NCI-H2107 treated with DMSO at 0.1 percent for 48 hours (cell line): Measurements from ENCODE around the gene NTSR2.
A peak's percentile ranks its signal among the peaks of the same experiment; 100 is the strongest.
"Not testable (repeated sequence)": the region's sequence is repeated elsewhere in the genome, so short reads cannot be mapped to it uniquely, and the experiment has no call there.

Experiments used
- DNase-seq: peaks from one replicate; lab custom pipeline; 2025; ENCODE audit not compliant: unreplicated experiment; lab: John Stamatoyannopoulos, UW

The NTSR2 gene

DNA sequence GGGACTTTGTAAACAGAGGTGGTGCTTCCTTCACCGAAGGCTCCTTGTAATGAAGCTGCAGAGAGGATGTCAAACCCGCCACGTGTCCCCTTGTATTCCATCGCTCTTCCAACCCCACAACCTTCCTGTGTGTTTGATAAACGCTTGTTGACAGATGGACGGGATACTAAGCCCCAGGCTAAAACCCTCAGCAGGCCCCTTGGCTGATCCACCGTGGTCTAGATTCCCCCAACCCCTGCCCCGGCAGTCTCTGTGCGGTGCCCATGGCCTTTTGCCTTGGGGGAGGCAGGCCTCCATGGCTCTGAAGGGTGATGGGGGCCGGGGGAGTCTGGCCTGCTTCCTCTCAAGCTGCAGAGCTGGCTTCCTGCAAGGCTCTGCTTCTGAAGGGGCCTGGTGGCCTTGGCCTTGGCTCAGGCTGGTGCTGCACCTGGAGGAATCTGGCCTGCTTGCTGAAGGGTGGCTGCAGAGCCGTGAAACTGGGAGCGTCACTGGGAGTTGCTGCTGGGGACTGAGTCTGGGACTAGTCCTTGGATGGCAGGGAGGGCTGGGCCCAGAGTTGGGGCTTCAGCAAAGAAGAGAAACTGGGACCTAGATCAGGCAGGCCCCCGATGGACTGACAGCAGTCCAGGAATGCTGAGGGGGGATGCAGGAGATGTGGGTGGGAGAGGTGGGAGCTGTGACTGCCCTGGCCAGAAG lies 9.6 kb upstream of the NTSR2 start:
- DNase-seq, result no peak

DNA sequence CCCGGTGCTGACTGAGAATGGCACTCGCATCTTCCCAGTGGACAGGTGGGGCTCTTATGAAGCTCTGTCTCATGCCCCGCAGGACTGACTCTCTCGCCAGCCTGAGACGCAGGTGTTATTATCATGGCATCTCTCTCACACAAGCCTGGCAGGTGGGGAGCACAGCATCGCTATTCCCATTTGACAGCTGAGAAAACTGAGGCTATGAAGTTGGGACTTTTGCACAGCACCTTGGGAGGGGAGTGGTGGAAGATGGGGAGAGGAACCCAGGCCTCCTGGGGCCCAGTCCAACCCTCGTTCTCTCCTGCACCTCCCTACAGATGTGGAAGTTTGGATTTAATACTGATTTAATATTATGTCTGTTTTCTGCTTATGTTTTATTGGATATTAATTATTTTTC lies 9.0 kb upstream of the NTSR2 start:
- no peak for DNase-seq

DNA sequence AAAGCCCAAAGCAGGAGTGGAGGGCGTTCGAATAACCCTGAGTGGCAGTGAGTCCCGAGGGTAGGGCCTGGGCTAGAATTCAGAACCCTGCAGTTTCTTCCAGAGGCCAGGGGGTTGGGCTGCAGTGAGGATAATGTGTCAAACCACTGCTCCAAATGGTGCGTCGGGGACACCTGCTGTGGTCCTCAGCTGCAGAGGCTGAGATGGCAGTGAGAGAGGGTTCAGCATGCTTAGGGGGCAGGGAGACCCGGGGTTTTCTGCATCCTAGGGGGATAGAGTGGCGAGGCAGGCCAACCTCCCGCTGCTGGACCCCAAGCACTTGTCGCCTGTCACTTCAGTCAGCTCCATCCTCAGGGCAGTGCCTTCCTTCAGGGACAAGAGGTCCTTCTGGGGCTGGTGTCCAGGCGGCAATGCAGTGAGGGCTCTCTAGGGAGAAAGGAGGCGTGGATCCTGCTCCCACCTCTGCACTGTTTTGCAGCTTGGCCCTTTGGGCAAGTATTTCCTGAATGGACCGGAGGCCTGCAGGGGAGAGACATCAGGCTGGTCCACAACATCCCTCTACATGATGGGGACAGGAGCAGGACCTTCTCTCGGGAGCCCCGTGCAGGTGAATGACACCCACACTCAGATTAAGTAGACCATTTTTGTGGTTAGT lies 8.4 kb upstream of the NTSR2 start:
- peak; percentile 54 for DNase-seq

DNA sequence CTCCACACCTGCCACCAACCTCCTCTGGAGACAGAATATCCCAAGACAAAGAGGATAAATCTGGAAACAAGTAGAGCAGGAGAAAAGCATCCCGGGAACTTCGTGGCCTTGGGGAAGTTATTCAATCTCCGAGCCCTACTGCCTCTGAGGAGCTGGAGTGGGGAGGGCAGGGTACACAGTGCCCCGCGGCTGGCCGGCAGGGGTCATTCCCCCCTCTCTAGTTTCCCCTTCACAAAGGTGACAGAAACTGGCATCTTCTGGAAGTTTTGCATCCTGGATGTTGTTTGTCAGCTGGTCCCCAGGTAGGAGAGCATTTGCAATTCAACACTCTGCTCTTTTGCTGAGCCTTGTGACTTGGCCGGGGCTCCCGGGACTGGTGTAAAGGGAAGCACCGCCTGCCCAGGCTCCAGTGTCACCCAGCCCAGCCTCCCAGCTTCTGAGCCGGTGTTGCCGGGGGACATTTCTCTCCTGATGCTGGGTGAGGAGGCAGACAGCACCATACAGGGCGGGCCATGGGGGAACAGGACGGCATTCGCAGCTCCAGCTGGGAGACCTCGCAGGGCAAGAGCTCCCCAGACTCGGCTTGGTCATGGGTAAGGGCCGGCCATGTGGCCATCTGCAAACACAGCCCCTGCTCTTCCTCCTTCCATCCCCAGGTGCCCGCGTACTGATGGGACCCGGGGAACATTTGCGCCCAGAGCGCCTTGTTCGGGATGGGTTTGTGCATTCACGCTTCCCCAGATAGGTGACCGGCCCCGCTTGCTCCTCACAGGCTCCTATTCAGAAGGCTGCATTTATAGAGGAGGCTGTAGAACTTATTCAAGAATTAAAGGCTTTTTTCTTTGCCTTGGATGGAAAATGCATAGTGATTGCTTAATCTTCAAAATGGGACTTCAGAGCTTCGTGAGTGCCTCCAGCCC lies 7.4 kb upstream of the NTSR2 start:
- DNase-seq, result peak; percentile 47

DNA sequence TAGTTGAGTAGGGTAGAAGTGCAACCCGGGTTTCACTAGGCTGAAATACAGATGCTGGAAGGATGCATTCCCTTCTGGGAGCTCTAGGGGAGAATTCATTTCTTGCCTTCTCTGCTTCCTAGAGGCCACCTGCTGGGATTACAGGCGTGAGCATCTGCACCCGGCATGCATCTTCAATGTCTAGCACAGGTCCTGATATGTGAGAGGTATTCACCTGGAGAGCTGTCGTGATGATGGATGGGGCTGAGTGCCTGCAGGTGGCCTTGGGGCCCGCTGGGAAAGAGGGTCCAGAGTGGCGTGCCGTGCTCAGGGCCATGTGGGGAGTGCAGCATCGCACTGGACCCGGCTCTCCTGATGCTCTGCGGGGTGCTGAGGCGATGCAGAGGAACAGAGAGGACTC lies 6.6 kb upstream of the NTSR2 start:
- DNase-seq, result peak; percentile 76

DNA sequence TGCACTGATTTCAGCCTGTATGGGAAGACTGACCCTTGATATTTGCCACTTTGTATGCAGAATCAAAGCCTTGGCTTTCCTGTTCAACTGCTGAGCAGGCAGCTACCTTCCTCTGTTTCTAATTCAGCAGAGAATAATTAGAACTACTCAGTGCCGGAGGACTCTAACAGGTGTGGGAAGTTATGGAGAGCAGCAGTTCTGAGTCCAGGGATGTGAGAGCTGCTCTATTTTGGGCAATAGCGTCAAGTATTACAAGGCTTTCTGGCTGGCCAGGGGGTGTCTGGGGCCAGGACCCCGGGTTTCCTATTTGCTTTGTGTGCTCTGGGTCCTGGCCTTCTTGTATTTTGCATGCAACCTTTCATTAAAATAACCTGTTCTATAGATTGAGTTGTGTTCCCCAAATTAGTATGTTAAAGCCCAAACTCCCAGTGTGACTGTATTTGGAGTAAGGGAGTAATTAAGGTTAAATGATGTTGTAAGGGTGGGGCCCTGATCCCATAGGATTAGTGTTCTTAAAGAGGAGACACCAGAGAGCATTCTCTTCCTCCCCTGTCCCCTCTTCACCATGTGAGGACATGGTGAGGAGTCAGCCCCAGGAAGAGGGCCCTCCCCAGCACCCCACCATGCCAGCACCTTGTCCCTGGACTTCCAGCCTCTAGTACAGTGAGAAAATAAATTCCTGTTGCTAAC lies 5.6 kb upstream of the NTSR2 start:
- DNase-seq, result no peak

DNA sequence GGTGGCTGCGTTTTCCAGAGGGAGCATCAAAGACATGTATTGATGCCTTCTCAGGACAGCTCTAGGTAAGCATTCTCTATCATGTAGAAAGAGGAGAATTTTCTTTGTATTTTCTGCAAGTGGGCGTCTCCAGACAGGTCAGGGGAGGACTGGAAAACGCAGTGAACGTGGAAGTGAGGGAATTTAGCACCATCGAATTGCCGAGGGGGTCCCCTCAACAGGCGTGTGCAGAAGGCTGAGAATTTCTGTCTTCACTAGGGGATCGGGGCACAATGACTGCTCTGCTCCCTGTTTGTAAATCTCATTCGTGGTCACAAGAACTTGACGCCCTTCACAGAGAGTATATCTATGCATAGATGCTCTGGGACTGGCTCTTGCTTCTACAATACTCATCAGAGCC lies 5.0 kb upstream of the NTSR2 start:
- DNase-seq, result no peak

DNA sequence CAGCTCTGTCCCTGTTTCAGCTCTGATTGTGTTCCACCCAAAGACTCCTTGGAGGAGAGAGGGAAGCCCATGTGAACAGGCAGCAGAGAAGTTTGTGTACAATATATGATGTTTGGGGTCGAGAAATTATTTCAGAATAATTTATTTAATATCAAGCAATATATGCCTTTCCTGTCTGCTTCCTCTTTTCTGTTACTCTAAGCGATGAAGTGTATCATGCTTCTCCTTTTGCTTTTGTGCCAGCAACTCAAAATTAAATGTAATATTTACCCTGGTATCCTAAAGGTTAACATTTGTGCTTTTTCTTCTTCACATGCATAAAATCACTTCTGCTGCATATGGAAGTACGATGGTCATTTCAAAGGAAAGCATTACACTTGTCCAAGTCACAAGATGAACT lies 2.4 kb upstream of the NTSR2 start:
- DNase-seq, result no peak

DNA sequence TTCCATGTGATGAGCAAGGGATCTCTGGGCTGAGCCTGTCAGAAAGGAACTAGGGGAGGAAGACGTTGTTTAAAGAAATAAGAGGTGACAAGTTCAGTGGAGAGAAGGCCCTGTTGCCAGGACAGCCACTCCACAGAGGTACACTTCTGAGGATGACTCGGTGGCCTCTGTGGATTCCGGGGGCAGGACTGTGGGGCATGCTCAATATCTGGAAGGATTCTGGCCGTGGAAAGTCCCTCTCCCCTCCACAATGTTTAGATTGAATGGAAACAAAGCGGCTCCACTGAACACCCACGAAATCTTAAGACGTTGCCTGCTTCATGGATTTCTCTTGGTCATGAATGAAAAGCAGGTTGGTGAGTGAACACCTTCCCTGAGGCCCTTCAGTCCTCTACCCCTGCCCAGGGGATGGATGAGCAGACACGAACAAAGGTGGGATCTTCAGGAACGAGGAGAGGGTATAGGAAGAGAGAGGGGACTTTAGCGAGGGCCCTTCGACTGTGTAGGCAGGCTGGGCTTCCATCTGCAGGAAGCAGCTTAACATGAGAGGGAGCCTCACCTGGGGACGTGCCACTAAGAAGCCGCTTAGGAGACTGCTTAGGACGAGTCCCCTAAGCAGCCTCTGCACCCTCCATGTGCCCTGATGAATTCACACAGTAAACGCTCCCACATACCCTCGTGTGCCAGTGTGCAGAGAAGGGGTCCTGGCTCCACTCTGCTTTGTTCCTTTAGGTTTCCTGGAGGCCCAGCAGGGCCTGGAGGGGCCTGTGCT lies 1.9 kb downstream of the NTSR2 start:
- no peak for DNase-seq

DNA sequence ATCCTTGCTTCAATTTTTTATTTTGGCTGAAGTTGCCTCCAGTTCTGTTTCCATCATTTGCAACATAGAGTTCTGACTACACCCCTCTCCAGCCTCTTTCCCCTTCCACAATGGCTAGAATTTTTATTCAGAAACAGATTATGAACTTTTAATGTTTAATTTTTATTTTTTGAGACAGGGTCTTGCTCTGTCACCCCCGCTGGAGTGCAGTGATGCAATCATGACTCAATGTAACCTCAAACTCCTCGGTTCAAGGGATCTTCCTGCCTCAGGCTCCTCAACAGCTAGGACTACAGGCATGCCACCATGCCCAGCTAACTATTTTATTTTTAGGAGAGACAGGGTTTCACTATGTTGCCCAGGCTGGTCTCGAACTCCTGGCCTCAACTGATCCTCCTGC lies 2.8 kb downstream of the NTSR2 start:
- no peak for DNase-seq

DNA sequence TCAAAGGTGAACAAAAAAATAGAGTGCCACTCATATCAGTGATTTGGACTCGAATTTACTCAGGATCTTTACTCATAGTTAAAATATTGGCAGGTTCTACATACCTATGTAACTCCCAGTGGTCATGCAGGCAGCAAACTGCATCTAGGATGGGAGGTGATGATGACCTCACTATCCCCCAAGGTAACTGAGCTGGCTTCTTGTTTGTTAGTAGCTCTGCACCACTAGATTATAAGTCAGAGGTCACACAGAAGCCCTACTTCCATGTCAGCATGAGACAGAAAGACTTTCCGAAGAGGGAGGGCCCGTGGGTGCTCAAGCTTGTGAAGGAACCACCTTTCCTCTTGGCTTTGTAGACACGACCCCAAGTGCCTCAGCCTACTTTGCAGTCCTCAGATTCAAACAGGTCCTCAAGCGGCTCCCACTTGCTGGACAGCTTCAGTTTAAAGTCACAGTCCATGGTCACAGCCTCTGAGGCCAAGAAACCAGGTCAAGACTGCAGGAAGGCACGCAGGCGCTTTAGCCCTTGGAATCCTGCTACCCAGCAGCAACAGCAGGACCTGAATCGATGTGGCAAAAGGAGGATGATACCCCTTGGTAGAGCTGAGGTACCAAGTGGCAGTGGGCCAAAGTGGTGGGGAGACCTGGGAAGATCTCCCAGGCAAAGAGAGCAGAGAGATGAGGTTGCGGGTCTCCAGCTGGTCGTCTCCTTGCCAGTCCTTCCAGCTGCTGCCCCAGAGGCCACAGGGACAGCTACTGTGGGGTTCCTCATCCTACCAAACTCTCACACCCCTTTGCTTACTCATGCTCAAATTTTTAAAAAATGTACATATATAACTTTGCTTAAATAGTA lies 4.3 kb downstream of the NTSR2 start:
- DNase-seq, result no peak

DNA sequence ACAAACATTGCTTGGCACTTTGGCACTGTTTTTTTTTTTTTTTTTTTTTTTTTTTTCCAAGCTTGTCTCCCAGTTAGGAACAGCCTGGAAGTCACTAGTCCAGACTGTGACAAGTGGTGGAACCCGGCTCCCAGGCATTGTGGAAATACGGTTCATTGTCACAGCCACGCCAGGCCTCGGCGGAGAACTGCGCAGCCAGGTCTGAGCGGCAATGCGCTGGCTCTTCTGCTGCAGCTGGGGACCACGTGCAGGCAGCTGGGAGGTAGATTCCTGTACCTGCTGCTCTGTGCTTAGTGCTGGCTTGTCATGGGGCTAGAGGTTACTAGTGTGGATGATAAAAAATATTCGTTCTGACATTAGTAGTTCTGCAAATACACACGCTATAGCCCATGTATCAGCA lies 5.0 kb downstream of the NTSR2 start:
- no peak for DNase-seq

DNA sequence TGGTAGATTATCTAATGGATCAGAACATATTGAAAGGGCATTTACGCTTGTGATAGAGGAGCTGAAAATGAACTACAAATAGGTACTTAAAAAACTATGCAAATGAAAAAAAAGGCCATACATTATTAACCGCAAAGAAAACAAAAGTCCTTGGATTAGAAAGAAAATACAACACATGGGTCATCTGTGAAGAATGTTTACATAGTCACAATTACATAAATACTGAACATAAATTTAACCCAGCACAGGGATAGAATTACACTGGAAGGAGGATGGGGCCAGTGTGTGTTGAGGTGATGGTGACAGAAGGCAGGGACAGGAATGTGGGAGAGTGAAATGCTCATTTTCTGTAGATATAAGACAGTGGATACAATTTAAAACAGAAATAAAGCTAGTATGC lies 6.6 kb downstream of the NTSR2 start:
- no peak for DNase-seq

DNA sequence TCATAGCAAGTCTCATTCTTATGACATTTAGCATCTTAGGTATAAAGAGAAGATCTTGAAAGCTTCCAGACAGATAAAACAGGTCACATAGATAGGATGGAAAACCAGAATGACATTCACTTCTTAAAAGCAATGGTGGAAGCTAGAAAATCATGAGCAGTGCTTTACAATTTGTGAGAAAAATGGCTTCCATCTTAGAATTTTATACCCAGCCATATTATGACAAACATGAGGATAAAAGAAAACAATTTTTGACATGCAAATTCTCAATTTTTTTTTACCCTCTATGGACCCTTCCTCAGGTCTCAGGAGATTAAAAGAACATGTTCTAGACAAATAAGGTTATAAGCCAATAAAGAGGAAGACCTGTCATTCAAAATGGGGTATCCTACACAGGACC lies 7.1 kb downstream of the NTSR2 start:
- DNase-seq, result no peak

DNA sequence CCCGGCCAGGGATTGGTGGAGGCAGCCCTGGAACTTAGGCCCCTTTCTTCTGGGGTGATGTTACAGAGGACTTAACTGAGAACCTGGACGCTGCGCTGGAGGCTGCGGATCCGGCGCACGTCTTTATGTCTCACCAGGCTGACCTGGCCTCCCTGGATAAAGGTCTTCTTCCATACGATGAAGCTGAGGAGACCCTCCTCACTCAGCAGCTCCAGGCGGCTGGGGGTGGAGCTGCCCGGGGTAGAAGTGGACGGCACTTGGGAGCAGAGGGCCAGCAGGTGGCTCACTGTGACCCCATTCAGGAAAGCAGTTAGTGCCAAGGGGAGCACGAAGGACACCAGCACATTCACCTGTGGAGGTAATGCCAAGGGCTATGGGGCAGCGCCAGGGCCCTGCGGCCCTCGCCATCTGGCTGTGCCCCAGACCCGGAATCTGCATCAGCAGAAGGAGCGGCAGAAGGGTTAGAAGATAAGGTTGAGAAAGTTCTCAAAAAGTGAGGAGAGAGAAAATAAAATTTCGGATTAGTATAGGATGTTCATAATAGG lies 8.0 kb downstream of the NTSR2 start:
- no peak for DNase-seq

DNA sequence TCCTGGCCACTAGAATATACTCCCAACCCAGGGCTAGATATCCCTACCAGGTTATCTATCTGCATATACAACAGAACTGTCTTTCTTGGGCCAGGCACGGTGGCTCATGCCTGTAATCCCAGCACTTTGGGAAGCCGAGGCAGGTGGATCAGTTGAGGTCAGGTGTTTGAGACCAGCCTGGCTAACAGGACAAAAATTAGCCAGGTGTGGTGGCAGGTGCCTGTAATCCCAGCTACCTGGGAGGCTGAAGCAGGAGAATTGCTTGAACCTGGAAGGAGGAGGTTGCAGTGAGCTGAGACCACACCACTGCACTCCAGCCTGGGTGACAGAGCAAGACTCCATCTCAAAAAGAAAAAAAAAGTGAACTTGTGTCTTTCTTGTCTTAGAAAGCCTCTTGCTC lies 9.6 kb downstream of the NTSR2 start:
- DNase-seq, result not testable (repeated sequence)

DNA sequence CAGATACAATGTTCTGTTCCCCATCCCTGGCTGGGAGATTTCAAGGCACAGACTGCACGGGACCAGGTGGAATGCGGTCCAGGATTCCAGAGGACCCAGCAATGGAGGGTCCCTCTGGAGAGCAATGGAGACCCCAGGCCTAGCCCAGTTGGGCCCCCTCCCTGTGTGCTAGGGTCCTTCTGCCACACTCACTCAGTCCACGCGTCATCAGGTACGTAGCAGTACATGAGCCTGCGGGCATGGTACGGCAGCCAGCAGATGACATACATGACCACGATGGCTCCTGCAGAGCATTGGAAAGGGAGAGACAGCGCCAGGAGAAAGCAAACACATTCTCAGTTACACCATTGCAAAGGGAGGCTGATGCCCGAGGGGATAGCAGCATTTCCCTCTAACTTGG lies 10.1 kb downstream of the NTSR2 start:
- no peak for DNase-seq

DNA sequence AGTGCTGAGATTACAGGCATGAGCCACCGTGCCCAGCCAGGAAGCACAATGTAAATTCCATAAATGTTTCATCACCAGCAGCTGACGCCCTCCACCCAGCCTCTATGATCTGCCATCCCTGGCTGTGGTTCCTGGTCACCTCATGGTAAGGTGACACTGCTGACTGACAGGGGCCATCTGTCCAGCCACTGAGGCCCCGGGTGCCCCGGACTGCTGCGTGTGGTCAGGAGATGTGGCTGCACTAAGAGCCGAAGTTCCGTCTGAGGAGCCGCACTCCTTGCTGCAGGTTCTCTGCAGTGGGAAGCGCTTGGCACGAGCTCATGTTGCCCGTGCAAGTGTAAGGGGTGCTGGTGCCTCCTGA lies 10.9 kb downstream of the NTSR2 start:
- no peak for DNase-seq
